HG02970 (cell line): ENCODE measurements around the gene ZFYVE16.
"Not testable (repeated sequence)": the region's sequence is repeated elsewhere in the genome, so short reads cannot be mapped to it uniquely, and the experiment has no call there.

Experiments
- ATAC-seq: cut with Tn5 transposase; IDR thresholded peaks from one replicate; pipeline ENCODE4 v1.9.1; 2021; ENCODE audit warnings: mild to moderate bottlenecking, moderate library complexity, moderate number of reproducible peaks; ENCODE audit not compliant: unreplicated experiment, low FRiP score

Gene ZFYVE16

DNA sequence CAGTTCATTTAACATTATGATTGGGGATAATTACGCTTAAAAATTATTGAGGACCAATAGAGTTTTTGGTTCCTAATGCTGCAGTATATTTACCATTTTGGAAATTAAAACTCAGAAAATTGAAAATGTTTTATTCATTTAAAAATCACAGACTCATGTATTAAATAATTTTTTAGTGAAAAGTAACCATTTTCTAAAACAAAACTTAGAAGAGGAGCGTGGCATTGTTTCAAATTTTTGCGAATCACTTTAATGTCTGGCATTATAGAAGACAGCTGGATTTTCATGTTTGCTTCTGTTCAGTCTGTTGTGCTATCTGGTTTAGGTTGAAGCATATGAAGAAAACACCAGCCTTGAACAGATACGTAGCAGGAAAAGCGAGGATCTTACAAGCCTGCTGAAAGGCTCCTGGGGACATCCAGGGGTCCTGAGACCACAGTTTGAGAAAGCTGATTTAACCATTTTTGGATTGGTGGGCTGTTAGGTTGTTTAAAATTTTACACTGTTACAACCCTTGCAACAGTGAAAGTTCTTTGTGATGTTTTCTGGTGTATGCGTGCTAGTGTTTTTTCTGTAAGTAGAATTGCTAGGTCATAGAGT, 1.6 kb downstream of the ZFYVE16 start:
- no peak for ATAC-seq

DNA sequence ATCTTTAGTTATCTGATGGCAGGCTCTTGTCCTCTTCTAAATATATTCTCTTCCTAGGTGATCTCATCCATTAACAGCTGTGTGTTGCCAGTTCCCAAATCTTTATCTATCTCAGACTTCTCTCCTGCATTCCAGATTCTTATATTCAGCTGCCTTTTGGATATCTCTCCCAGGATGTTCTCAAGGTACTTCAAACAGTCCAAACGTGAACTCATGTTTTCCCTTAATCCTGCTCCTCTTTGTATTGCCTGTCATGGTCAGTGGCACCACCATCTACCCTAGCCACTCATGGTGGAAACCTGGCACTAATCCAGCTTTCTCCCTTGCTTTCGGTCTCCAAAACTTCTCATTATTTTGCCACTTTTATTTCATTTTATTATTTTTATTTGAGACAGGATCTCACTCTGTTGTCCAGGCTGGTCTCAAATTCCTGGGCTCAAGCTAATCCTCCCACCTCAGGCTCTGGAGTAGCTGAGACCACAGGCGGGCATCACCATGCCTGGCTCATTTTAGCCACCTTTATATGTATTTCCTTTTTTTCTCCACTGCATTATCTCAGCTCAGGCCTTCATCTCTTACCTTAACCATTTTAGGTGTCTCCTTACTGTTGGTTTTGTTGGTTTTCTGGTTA, 3.8 kb downstream of the ZFYVE16 start:
- no peak for ATAC-seq

DNA sequence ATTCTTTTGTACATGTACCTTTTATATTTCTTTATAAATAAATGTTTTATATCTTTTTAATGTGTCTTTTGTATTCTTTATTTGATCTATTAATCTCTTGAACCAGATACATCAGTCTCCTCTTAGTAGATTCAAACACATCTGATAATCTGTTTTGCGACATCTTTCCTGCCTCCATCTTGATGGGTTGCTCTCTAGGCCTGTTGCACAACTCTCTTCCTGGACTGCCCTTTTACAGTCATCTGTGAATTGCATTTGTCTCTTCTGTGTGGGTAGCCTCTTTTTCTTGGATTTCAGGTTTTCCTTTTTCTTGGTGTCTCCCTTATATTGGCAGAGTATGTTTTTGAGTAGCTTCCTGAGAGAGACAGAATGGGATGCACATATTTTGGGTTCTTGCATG, 6.2 kb downstream of the ZFYVE16 start:
- ATAC-seq, result no peak

DNA sequence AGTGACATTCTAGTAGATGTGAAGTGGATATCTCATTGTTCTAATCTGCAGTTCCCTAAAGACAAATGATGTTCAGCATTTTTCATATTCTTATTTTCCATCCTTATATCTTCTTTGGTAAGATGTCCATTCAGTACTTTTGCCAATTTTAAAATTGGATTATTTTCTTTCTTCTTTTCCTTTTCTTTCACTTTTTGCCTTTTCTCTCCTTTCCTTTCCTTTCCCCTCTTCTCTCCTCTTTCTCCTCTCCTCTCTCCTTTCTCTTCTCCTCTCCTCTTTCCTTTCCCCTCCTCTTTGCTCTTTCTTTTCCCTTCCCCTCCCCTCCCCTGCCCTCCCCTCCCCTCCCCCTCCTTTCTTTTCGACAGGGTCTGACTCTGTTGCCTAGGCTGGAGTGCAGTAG, 10.1 kb downstream of the ZFYVE16 start:
- ATAC-seq, result no peak

DNA sequence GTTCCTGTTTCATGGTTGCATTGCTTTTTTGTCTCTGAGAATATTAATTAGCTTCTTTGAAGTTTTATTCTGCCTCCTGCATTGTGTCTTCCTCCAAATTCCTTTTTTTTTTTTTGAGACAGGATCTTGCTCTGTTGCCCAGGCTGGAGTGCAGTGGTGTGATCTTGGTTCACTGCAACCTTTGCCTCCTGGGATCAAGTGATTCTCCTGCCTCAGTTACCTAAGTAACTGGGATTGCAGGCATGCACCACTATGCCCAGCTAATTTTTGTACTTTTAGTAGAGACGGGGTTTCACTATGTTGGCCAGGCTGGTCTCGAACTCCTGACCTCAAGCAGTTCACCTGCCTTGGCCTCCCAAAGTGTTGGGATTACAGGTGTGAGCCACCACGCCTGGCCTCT, 16.5 kb downstream of the ZFYVE16 start:
- not testable (repeated sequence) for ATAC-seq

DNA sequence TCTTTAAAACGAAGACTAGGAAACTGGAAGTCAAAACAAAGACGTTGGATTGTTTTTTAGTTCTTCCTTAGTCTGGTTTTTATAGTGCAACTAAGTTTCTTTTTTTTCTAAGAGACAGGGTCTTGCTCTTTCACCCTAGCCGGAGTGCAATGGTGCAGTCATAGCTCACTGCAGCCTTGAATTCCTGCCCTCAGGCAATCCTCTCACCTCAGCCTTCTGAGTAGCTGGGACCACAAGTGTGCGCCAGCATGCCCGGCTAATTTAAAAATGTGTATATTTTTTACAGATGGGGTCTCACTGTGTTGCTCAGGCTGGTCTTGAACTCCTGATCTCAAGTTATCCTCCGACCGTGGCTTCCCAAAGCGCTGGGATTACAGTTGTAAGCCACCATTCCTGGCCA, 27.6 kb downstream of the ZFYVE16 start:
- ATAC-seq, result no peak

DNA sequence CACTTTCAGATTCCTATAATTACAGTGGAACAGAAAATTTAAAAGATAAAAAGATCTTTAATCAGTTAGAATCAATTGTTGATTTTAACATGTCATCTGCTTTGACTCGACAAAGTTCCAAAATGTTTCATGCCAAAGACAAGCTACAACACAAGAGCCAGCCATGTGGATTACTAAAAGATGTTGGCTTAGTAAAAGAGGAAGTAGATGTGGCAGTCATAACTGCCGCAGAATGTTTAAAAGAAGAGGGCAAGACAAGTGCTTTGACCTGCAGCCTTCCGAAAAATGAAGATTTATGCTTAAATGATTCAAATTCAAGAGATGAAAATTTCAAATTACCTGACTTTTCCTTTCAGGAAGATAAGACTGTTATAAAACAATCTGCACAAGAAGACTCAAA, 29.5 kb downstream of the ZFYVE16 start:
- no peak for ATAC-seq

DNA sequence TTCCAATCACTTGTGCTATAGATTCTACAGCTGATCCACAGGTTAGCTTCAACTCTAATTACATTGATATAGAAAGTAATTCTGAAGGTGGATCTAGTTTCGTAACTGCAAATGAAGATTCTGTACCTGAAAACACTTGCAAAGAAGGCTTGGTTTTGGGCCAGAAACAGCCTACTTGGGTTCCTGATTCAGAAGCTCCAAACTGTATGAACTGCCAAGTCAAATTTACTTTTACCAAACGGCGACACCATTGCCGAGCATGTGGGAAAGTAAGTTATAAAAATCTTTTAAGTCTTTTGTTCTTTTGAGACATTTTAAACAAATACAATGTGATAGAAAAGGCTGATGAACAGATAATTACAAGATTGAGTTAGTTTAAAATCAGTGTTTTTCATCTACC, 30.9 kb downstream of the ZFYVE16 start:
- no peak for ATAC-seq

DNA sequence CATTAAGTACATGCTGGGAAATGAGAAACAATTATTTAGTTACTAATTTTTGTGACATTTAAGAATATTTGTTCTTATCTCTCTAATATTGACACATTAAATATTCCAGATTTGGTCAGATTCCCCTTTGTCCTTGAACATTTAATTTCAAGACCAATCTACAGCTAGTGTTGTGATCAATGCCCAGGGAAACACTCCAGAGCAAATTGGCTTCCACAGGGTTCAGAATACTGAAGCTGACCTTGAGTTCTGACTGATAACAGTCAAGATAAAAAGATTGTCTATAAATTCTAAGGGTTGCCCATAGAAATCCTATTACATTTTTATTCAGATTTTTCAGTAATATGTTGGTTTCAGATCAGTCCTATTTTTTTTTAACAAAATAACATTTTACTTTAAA, 31.3 kb downstream of the ZFYVE16 start:
- no peak for ATAC-seq

DNA sequence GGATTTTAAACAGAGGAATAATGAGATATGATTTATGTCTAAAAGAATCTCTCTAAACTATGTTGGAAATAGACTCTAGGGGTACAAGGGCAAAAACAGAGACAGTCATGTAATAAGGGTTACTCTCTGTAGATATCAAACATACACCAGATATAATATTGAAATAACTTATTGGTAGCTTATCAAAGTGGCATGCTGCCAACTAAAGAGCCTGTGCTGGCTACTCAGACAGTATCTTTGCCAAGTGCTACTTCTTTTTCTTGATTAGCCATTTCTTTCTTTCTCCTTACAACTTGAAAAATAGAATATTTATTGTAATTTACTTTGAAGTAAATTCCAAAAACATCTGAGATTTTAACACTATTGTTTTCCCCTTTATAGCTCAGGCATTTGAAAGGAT, 34.9 kb downstream of the ZFYVE16 start:
- no peak for ATAC-seq

DNA sequence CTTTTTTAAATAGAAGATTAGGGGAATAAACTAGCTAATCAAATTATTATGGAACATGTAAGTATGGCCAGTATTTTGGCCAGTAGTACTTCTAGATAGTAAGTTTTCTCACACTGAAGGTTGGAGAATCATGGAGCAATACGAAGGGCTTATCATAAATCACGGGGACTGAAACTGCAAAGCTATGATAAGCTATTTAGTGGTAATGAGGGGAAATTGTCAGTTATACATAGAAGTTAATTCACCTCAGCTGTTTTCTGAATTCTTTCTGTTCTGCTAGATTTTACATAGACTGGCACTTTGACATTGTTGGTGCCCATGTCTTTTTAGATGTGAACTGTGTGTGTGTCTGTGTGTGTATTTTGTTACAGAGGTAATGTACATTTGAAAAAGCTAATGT, 45.5 kb downstream of the ZFYVE16 start:
- ATAC-seq, result no peak

DNA sequence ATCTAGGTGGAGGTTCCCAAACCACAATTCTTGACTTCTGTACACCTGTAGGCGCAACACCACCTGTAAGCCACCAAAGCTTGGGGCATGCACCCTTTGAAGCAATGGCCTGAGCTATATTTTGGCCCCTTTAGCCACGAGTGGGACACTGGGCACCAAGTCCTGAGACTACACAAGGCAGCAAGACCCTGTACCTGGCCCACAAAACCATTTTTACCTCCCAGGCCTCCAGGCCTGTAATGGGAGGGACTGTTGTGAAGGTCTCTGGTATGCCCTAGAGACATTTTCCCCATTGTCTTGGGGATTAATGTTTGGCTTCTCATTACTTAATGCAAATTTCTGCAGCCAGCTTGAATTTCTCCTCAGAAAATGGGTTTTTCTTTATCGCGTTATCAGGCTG, 55.4 kb downstream of the ZFYVE16 start:
- ATAC-seq, result no peak

DNA sequence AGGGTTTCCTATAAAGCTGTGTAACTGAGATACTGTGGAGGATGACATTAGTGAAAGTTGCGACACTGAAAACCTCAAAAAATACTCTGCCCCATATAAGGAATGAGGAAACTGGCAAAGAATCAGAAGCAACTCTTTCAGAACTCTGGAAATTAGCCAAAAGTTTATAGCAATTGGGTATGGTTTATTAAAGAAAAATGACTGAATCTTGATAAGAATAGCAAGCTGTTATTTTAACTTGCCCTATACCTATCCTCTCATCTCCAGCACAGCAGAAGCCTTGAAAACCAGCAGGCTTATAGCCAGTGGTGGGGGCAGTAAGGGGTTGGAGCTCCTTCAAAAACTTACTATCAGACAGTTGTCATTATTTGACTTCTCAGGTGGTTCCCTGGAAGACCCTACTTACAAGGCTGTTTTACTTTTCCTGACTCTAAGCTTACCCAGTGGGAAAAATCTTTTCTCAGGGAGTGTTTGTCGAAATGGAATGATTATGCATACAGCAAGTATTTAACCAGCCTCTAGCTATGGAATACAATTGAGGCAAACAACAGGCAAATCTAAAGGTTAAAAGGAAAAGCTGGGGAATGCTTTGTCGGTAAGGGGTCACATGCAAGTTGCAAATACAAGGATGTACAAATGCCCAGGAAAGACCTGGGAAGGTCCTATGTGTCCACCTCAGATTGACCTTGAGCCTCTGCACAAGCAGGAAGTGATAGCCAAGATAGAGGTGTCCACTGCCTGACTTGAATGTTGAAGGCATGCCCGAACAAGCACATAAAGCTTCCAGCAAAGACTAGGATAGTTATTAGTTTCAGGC, 59.0 kb downstream of the ZFYVE16 start:
- no peak for ATAC-seq

DNA sequence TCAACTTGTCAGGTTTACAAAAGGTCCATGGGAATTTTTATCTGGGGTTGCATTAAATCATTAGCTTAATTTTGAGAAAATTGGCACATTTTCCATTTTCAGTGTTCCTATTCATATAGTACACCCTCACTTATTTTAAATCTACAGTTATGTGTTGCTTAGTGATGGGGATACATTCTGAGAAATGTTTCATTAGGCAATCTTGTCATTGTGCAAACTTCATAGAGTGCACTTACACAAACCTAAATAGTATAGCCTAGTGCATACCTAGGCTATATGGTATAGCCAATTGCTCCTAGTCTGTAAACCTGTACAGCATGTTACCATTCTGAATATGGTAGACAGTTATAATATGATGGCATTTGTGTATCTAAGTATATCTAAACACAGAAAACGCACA, 60.3 kb downstream of the ZFYVE16 start:
- no peak for ATAC-seq

DNA sequence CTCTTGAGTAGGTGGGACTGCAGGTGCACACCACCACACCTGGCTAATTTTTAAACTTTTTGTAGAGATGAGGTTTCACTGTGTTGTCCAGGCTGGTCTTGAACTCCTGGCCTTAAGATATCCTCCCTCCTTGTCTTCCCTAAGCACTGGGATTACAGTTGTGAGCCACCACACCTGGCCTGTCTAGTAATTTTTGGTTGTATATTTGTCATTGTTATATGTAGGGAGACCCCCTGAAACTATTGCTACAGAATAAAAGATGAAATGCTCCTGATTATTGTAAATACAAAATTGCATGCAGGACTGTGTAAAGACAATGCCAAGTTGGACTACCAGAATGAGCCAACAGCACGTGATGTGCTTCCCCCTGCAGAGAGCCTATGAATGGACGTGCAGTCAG, 62.8 kb downstream of the ZFYVE16 start:
- ATAC-seq, result not testable (repeated sequence)

DNA sequence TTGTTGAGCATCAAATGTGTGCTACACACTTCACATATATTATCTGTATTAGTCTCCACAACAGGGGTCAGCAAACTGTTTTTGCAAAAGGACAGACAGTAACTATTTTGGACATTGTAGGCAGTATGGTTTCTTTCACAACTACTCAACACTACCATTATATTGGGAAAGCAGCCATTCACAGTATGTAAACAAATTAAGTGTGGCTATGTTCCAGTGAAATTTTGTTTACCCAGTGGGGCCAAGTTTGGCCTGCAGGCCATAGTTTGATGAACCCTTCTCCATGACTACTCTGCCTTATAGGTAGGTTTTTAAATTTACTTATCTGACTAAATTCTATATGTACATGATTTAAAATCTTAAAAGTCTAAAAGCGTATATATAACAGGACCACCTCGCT, 67.1 kb downstream of the ZFYVE16 start:
- no peak for ATAC-seq

DNA sequence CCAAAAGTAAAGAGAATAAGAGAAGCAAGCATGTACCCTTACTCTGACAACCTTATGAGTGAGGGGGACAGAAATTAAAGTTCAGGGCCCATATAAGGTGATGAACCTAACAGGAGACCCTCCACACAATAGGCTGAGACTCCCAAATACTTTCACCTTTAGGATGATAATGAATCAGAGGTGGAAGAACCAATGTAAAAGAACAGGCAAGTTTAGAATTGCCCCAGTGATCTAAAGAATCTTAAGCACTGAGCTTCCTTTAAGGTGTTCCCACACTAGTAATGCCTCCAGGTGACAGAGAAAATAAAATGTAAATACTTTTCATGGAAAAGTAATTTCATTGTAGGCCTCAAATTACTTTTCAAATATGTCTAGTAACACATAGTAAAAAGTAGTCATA, 71.8 kb downstream of the ZFYVE16 start:
- no peak for ATAC-seq

DNA sequence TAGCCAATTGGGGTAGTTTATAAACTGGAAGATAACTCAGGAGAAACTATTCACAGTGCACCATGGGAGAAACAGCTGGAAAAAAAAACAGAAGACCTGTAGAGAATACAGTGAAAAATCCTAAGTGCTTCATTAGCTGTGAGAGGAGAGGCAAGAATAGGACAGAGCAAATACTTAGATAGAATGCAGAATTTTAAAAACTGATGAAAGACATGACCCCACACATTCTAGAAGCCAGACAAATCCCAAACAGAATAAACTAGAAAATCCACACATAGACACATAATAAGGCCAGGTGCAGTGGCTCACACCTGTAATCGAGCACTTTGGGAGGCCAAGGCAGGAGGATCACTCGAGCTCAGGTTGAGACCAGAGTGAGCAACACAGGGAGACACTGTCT, 72.5 kb downstream of the ZFYVE16 start:
- ATAC-seq, result no peak

DNA sequence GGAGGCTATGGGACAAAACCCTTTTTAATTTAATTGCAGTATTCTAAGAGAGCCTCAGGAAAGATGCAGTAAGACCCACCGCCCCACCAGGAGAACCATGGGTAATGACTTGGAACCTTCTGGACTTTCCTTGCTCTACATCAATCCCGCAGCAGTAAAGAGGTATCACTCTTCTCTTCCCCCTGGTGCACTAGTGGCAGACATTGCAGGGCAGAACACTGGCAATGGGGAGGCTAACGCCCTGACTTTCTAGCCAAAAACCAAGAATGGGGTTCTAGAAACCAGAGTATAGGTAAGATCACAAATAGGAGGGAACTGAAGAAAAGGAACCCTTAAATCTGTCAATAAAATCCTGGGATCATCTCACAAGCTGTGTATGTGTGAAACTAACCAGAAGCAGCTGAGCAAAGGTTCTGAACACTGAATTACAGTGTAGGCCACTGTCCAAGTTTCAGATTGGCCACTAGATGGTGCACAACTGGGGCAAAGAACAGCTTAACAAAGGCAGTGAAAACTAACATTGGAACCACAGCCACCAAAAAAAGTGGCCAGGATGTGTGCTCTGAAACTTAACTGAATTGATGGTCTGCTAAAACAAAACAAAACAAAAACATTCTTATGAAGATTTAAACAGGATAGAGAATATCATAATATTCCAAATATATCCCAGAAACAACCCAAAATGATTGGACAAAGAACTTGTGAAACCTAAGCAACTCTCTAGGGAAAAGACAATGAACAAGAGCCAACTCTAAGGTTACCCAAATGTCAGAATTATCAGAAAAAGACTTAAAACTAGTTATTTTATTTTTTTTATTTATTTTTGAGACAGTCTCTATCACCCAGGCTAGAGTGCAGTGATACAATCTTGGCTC, 73.4 kb downstream of the ZFYVE16 start:
- ATAC-seq, result no peak

DNA sequence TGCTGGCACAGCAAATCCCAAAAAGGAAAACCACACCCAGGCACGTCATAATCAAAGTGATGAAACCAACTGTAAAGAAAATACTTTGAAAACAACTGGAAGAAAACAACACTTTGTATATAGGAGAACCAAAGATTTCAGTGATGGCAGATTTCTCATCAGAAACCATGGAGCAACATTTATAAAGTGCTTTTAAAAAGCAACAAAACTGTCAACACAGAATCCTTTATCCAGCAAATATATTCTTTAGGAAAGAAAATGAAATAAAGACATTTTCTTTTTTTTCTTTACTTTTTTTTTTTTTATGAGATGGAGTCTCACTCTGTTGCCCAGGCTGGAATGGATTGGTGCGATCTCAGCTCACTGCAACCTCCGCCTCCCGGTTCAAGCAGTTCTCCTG, 74.7 kb downstream of the ZFYVE16 start:
- ATAC-seq, result no peak

DNA sequence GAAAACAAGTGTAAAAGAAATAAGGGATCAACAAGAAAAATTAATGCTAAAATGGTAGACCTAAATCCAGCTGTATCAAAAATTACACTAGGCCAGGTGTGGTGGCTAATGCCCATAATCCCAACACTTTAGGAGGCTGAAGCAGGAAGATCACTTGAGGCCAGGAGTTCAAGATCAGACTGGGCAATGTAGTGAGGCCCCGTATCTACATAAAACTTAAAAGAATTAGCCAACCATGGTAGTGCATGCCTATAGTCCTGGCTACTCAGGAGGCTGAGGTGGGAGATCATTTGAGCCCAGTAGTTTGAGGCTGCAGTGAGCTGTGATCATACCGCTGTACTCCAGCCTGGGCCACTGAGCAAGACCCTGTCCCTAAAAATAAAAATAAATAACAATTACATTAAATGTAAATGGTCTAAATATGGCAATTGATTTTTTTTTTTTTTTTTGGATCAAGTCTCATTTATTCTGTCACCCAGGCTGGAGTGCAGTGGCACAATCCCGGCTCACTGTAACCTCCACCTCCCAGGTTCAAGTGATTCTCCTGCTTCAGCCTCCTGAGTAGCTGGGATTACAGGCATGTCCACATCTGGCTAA, 75.9 kb downstream of the ZFYVE16 start:
- ATAC-seq, result no peak
